ENCODE results near the gene RHOV.
A peak's percentile ranks its signal among the peaks of the same experiment; 100 is the strongest.

RHOV gene

DNA sequence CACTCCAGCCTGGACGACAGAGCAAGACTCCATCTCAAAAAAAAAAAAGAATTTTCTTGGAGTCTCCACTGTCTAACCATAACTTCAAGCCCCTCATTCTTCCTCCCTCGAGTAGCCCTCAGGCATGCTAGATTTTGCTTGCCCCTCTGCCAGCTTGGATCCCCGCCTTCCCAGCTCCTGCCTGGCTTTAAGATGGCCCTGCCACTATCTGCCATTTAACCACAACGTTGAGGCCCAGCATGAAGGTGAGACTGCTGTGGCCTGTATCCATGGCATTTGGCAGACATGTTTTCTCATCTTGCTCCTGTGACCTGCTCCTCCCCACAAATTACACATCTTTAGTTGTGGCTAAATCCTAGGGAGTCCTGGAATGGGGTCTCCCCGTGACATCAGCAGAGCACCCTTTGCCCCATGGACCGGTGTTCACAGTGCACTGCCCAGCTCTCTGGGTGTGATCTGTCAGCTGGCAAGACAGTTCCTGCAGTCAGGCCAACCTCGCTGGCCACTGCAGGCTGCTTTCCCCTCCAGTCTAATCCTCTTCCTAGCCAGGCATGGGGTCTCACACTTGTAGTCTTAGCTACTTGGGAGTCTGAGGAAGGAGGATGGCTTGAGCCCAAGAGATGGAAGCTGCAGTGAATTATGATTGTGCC is 30.6 kb upstream of the RHOV start:
- DNase-seq (ENCODE audit: low read depth, low spot score), result no peak

DNA sequence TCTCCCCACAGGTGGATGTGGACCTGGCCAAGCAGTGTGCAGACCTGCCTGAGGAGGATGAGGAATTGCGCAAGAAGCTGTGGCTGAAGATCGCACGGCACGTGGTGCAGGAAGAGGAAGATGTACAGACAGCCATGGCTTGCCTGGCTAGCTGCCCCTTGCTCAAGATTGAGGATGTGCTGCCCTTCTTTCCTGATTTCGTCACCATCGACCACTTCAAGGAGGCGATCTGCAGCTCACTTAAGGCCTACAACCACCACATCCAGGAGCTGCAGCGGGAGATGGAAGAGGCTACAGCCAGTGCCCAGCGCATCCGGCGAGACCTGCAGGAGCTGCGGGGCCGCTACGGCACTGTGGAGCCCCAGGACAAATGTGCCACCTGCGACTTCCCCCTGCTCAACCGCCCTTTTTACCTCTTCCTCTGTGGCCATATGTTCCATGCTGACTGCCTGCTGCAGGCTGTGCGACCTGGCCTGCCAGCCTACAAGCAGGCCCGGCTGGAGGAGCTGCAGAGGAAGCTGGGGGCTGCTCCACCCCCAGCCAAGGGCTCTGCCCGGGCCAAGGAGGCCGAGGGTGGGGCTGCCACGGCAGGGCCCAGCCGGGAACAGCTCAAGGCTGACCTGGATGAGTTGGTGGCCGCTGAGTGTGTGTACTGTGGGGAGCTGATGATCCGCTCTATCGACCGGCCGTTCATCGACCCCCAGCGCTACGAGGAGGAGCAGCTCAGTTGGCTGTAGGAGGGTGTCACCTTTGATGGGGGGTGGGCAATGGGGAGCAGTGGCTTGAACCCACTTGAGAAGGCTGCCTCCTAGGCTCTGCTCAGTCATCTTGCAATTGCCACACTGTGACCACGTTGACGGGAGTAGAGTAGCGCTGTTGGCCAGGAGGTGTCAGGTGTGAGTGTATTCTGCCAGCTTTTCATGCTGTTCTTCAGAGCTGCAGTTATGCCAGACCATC is 28.8 kb upstream of the RHOV start:
- DNase-seq (ENCODE audit: low read depth, low spot score), result no peak

DNA sequence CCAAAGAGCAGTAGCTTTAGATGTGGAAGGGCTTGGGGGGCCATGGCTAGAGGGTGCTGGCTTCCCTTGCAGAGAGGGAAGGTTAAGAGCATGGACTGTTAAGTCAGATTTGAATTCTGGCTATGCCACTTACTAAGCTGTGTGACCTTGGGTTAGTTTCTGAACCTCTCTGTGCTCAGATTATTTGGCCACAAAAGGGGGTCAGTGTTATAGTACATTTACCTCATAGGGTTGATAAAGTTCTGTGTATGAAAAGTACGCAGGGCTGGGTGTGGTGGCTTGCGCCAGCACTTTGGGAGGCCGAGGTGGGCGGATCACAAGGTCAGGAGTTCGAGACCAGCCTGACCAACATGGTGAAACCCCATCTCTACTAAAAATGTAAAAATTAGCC is 27.0 kb upstream of the RHOV start:
- no peak for DNase-seq (ENCODE audit: low read depth, low spot score)

DNA sequence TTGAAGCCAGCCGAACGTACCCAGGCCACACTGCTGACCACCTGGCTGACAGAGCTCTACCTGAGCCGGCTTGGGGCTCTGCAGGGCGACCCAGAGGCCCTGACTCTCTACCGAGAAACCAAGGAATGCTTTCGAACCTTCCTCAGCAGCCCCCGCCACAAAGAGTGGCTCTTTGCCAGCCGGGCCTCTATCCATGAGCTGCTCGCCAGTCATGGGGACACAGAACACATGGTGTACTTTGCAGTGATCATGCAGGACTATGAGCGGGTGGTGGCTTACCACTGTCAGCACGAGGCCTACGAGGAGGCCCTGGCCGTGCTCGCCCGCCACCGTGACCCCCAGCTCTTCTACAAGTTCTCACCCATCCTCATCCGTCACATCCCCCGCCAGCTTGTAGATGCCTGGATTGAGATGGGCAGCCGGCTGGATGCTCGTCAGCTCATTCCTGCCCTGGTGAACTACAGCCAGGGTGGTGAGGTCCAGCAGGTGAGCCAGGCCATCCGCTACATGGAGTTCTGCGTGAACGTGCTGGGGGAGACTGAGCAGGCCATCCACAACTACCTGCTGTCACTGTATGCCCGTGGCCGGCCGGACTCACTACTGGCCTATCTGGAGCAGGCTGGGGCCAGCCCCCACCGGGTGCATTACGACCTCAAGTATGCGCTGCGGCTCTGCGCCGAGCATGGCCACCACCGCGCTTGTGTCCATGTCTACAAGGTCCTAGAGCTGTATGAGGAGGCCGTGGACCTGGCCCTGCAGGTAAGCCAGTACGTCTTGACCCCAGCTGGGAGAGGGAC is 26.4 kb upstream of the RHOV start:
- DNase-seq (ENCODE audit: low read depth, low spot score), result no peak

- no peak for DNase-seq (ENCODE audit: low read depth, low spot score)
Observed at GRCh38 chr15:40899536-40900207, 25.6 kb upstream of the RHOV start.

DNA sequence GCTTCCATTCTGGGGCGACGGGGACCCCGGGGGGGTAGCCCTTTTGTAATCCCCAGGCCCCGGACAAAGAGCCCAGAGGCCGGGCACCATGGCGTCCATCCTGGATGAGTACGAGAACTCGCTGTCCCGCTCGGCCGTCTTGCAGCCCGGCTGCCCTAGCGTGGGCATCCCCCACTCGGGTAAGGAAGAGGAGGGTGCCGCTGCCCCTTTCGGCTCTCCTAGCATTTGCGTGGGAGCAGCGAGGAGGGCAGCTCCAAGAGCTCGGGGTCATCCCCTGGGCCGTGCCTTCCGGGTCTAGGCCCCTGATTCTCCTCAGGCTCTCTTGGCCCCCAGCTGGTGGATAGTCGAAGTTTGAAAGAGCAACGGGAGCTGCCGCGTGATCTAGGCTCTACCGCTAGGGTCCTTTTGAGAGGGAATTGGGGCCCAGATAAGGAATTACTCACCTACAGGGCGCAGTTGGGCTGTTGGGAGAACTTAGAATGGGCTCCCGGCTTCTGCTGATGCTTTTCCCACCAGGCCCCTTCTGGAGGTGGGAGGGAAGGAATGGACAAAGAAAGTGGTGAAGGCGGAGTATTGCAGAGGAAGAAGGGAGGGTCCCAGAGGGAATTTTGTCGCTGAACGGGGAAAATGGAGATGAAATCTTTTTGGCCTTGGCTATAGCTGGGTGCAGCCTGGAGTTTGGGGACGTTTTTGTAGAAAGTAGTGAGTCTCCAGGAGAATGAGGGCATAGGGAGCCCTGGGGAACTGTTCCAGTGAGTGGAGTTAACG is 20.8 kb upstream of the RHOV start:
- peak; percentile 43 for DNase-seq (ENCODE audit: low read depth, low spot score)

- peak; percentile 98 for DNase-seq (ENCODE audit: low read depth, low spot score)
Observed at GRCh38 chr15:40893733-40894680, 20.0 kb upstream of the RHOV start, which contains the start of gene VPS18. TSS of gene VPS18 (plus strand) at chr15:40894450. CDS start at chr15:40894769, 319 bp downstream.

DNA sequence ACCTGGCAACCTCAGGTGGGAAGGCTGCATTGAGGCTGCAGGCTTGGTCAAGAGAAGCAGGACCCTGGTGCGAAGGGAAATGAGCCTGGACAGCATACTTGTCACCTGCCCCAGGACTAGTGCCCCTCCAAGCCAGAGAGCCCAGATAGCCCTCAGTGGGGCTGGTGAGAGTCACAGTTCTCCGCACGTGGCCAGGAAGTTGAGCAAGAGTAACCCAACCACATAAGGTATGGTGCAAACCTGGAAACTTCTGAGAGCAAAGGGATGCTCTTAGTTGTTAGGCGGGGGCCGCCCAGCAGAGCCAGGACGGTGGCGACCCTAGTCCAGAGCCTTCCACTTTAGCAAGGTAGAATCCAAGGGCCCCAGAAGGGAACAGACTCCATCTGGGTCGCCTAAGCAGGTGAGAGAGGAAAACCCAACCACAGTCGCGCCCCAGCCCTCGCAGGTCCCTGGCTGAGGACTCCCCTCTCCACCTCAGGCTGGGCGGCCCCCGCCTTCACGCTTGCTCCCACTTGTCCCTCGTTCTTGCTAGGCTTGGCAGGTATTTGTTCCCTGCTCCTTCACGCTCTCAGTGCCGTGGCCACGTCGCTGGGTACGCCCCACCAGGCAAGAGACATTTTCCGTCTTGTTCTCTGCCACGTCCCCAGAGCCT is 19.1 kb upstream of the RHOV start:
- DNase-seq (ENCODE audit: low read depth, low spot score), result no peak

GRCh38 chr15:40892447-40893012 is 18.5 kb upstream of the RHOV start:
- no peak for DNase-seq (ENCODE audit: low read depth, low spot score)

- no peak for DNase-seq (ENCODE audit: low read depth, low spot score)
Observed at GRCh38 chr15:40891810-40892446, 17.9 kb upstream of the RHOV start.

DNA sequence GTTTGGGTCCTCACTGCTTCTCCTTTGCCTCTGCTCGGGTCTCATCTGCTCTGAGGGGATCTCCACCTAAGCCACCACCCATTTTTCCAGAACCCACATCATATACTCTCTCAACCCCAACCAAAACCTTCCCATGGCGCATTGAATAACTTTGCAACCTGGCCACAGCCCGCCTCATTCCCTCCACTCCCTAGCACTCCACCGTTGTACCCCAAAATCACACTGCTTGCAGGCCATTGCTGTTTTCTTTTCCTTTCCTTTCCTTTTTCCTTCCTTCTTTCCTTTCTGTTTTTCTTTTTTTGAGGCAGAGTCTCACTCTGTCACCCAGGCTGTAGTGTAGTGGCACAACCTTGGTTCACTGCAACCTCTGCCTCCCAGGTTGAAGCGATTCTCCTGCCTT is 17.1 kb upstream of the RHOV start:
- DNase-seq (ENCODE audit: low read depth, low spot score), result no peak

GRCh38 chr15:40889112-40889511 is 15.1 kb upstream of the RHOV start:
- DNase-seq (ENCODE audit: low read depth, low spot score), result no peak

GRCh38 chr15:40886586-40886985 is 12.6 kb upstream of the RHOV start:
- no peak for DNase-seq (ENCODE audit: low read depth, low spot score)

GRCh38 chr15:40881351-40881750 is 7.3 kb upstream of the RHOV start:
- DNase-seq (ENCODE audit: low read depth, low spot score), result no peak

GRCh38 chr15:40879609-40880008 is 5.6 kb upstream of the RHOV start:
- DNase-seq (ENCODE audit: low read depth, low spot score), result no peak

GRCh38 chr15:40878785-40879184 is 4.8 kb upstream of the RHOV start:
- DNase-seq (ENCODE audit: low read depth, low spot score), result no peak

DNA sequence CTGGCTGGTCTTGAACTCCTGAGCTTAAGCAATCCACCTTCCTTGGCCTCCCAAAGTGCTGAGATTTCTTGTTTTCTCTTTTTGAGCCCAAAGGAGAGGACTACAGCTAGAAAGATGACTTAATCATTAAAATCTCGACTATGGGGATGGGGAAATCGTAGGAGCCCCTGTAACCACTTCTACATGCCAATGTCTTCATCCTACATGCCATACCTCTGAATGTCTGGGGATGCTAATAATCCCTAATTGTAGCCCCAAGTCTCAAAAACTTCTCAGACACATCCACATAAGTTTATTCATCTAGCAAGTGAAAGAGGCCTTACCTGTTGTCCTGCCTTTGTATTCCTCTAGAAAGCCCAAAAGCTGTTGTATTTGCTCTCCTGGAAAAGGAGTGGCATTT is 3.7 kb upstream of the RHOV start:
- DNase-seq (ENCODE audit: low read depth, low spot score), result no peak

DNA sequence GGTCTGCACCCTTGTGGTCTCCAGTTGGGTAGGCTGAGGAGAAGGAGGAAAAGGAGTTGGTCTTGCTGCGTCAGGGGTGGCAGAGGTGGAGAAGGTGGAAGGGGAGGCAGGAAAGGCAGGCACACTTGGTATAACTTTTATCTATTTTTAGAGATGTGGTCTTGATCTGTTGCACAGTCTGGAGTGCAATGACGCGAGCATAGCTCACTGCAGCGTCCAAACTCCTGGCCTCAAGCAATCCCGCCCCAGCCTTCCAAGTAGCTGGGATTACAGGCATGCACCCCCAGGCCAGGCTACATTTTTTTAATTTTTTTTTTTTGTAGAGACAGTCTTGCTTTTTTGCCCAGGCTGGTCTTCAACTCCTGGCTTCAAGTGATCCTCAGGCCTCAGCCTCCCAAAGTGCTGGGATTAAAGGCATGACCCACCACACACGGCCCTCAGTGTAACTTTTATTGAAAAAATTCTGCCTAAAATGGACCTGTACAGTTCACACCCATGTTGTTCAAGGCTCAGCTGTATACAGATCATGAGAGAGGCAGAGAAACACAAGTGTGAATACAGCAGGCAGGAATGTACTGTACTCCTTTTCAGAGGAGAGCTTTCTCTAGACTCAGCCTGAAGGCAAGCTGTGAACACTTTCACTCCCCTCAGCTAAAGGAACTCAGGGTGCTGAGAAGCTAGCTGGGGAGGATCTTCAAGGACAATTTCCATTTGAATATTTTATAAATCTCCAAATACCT is 2.1 kb upstream of the RHOV start:
- DNase-seq (ENCODE audit: low read depth, low spot score), result no peak
